ENCODE data around the gene GPC5.
"Not testable (repeated sequence)": the region's sequence is repeated elsewhere in the genome, so short reads cannot be mapped to it uniquely, and the experiment has no call there.

The GPC5 gene

DNA sequence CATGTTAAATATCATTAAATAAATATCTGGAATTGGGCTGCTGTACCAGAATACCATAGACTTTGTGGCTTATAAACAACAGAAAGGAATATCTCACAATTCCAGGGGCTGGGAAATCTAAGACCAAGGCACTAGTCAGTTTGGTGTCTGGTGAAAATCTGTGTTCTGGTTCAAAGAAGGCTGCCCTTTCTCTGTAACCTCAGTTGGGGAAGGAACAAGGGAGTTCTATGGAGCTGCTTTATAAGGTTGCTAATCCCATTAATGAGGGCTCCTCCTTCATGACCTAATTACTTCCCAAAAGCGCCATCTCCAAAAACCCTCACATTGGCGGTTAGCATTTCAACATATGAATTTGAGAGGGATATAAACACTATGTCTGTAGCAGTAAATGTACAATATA is 480.9 kb downstream of the GPC5 start:
- Histone ChIP-seq H3K9ac (ENCODE audit: low read depth, low read length) (no peak overlapping the region), H3K36me3 (ENCODE audit: insufficient read depth, low read length) (no peaks in the 10 kb centered on the region), H3K9me3 (ENCODE audit: control insufficient read depth, insufficient read depth, low read length) (no peaks in the 10 kb centered on the region), H3K4me1 (ENCODE audit: insufficient read depth, low read length) (no peaks in the 10 kb centered on the region)

DNA sequence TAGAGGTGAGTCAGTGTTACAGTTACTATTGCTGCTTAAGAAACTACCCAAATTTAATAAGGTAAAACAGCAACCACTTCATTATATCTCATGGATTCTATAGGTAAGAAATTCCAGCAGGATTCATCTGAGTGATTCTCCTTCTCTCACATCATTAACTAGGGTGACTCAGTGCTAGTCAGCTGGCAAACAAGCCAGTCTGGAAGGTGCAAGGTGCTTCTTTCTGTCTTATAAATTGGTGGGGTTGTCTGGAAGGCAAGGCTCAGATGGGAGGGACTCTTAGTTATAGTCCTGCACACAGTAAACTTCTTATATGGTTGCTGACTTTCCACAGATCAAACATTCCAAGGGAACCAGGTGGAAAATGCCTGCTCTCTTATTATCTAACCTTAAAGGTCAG is 484.5 kb downstream of the GPC5 start:
- Histone ChIP-seq H3K36me3 (ENCODE audit: insufficient read depth, low read length) (no peaks in the 10 kb centered on the region), H3K4me1 (ENCODE audit: insufficient read depth, low read length) (no peaks in the 10 kb centered on the region), H3K9ac (ENCODE audit: low read depth, low read length) (no peak overlapping the region), H3K9me3 (ENCODE audit: control insufficient read depth, insufficient read depth, low read length) (no peaks in the 10 kb centered on the region)

GRCh38 chr13:91889641-91890040 is 491.2 kb downstream of the GPC5 start:
- H3K36me3 ChIP-seq (ENCODE audit: insufficient read depth, low read length) = no peaks in the 10 kb centered on the region
- no peak overlapping the region for H3K9ac ChIP-seq (ENCODE audit: low read depth, low read length)
- no peaks in the 10 kb centered on the region for H3K9me3 ChIP-seq (ENCODE audit: control insufficient read depth, insufficient read depth, low read length)
- H3K4me1 ChIP-seq (ENCODE audit: insufficient read depth, low read length) = no peaks in the 10 kb centered on the region

- H3K4me1 ChIP-seq (ENCODE audit: insufficient read depth, low read length) = no peaks in the 10 kb centered on the region
- H3K9me3 ChIP-seq (ENCODE audit: control insufficient read depth, insufficient read depth, low read length) = no peaks in the 10 kb centered on the region
- no peaks in the 10 kb centered on the region for H3K36me3 ChIP-seq (ENCODE audit: insufficient read depth, low read length)
- no peak overlapping the region for H3K9ac ChIP-seq (ENCODE audit: low read depth, low read length)
Observed at GRCh38 chr13:91891141-91891540, 492.7 kb downstream of the GPC5 start.

- Histone ChIP-seq H3K9me3 (ENCODE audit: control insufficient read depth, insufficient read depth, low read length) (no peaks in the 10 kb centered on the region), H3K4me1 (ENCODE audit: insufficient read depth, low read length) (no peaks in the 10 kb centered on the region), H3K36me3 (ENCODE audit: insufficient read depth, low read length) (no peaks in the 10 kb centered on the region), H3K9ac (ENCODE audit: low read depth, low read length) (no peak overlapping the region)
Observed at GRCh38 chr13:91893040-91893439, 494.6 kb downstream of the GPC5 start.

- H3K9ac ChIP-seq (ENCODE audit: low read depth, low read length) = no peak overlapping the region
- H3K36me3 ChIP-seq (ENCODE audit: insufficient read depth, low read length) = no peaks in the 10 kb centered on the region
- H3K4me1 ChIP-seq (ENCODE audit: insufficient read depth, low read length) = no peaks in the 10 kb centered on the region
- H3K9me3 ChIP-seq (ENCODE audit: control insufficient read depth, insufficient read depth, low read length) = no peaks in the 10 kb centered on the region
Observed at GRCh38 chr13:91894316-91894715, 495.9 kb downstream of the GPC5 start.

- Histone ChIP-seq H3K9ac (ENCODE audit: low read depth, low read length) (no peak overlapping the region), H3K36me3 (ENCODE audit: insufficient read depth, low read length) (no peaks in the 10 kb centered on the region), H3K9me3 (ENCODE audit: control insufficient read depth, insufficient read depth, low read length) (no peaks in the 10 kb centered on the region), H3K4me1 (ENCODE audit: insufficient read depth, low read length) (no peaks in the 10 kb centered on the region)
Observed at GRCh38 chr13:91896547-91896946, 498.1 kb downstream of the GPC5 start.

DNA sequence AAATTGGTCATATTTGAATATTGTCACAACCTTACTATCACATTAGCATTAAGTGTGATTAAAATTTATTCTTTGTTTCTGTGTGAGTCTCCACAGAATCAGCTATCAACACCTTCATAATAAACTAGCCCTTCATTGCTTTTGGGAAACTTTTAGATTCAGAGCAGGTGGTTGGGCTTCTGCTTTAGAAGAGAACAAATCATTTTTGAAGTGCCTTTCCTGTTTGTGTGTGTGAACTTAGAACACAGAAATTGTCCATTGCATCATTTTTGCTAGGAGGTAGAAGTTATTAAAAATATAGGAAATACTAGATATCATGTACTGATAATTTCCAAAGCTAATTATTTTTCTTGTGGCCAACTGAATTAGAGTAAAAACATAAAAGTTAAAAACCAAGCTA is 500.6 kb downstream of the GPC5 start:
- not testable (repeated sequence) for H3K36me3 ChIP-seq (ENCODE audit: insufficient read depth, low read length); H3K9me3 ChIP-seq (ENCODE audit: control insufficient read depth, insufficient read depth, low read length); H3K9ac ChIP-seq (ENCODE audit: low read depth, low read length); H3K4me1 ChIP-seq (ENCODE audit: insufficient read depth, low read length)

DNA sequence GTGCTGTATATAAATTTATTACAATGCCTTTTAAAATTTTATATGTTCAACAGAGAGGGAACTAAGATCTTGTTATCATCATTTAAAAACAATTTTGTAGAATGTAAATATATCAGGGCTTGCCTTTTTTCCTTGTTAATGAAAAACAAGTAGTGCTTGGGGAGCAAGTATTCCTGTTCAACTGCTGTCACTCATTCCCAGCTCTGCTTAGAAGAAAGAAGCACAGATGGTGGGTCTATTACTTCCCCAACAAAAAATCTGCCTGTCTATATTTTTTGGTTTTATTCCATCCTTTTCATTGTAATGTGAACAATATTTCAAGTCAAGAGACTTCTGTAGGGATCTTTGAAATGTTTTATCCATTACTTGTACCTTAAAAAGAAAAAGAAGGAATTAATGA is 503.9 kb downstream of the GPC5 start:
- no peaks in the 10 kb centered on the region for H3K4me1 ChIP-seq (ENCODE audit: insufficient read depth, low read length)
- no peaks in the 10 kb centered on the region for H3K36me3 ChIP-seq (ENCODE audit: insufficient read depth, low read length)
- H3K9me3 ChIP-seq (ENCODE audit: control insufficient read depth, insufficient read depth, low read length) = no peaks in the 10 kb centered on the region
- H3K9ac ChIP-seq (ENCODE audit: low read depth, low read length) = no peak overlapping the region

DNA sequence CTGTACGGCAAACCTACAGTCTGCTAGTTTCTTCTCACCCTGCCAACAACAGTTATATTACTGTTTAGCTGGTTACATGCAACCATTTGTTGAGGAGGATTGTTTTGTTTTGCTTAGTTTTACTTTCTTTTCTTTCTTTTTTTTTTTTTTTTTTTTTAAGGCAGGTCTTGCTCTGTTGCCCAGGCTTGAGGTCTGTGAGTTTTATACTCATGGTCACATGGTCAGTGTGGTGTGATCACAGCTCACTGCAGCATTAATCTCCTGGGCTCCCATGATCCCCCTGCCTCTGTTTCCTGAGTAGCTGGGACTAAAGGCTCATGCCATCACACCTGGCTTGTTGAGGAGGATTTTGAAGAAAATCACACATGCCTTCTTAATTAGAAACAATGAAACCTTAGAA is 505.6 kb downstream of the GPC5 start:
- Histone ChIP-seq H3K36me3 (ENCODE audit: insufficient read depth, low read length) (no peaks in the 10 kb centered on the region), H3K9ac (ENCODE audit: low read depth, low read length) (no peak overlapping the region), H3K9me3 (ENCODE audit: control insufficient read depth, insufficient read depth, low read length) (no peaks in the 10 kb centered on the region), H3K4me1 (ENCODE audit: insufficient read depth, low read length) (no peaks in the 10 kb centered on the region)

GRCh38 chr13:91904597-91904996 is 506.2 kb downstream of the GPC5 start:
- no peaks in the 10 kb centered on the region for H3K9me3 ChIP-seq (ENCODE audit: control insufficient read depth, insufficient read depth, low read length)
- no peaks in the 10 kb centered on the region for H3K36me3 ChIP-seq (ENCODE audit: insufficient read depth, low read length)
- no peaks in the 10 kb centered on the region for H3K4me1 ChIP-seq (ENCODE audit: insufficient read depth, low read length)
- H3K9ac ChIP-seq (ENCODE audit: low read depth, low read length) = no peak overlapping the region

GRCh38 chr13:91907398-91907797 is 509.0 kb downstream of the GPC5 start:
- Histone ChIP-seq H3K9ac (ENCODE audit: low read depth, low read length) (no peak overlapping the region), H3K4me1 (ENCODE audit: insufficient read depth, low read length) (no peaks in the 10 kb centered on the region), H3K9me3 (ENCODE audit: control insufficient read depth, insufficient read depth, low read length) (no peaks in the 10 kb centered on the region), H3K36me3 (ENCODE audit: insufficient read depth, low read length) (no peaks in the 10 kb centered on the region)

DNA sequence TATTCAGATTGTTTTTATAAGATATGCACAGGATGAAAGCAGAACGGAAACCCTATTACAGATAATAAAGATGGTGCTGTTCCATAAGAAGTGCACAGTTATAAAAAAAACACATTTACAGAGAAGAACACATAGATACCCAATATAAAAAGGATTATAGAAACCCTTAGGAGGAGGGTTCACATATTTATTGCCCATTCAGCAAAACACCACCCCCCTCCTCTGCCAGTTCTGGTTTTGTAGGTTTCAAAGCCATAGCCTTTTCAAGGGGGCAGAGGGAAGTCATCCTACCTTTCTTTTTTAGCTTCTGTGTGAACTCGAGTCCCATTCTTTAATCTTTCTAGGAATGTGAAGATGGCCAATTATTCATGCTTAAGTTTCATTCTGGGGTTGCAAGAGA is 511.2 kb downstream of the GPC5 start:
- H3K9ac ChIP-seq (ENCODE audit: low read depth, low read length) = no peak overlapping the region
- no peaks in the 10 kb centered on the region for H3K4me1 ChIP-seq (ENCODE audit: insufficient read depth, low read length)
- H3K9me3 ChIP-seq (ENCODE audit: control insufficient read depth, insufficient read depth, low read length) = no peaks in the 10 kb centered on the region

GRCh38 chr13:91922969-91923592 is 524.7 kb downstream of the GPC5 start:
- H3K36me3 ChIP-seq (ENCODE audit: insufficient read depth, low read length) = no peaks in the 10 kb centered on the region
- H3K4me1 ChIP-seq (ENCODE audit: insufficient read depth, low read length) = no peaks in the 10 kb centered on the region
- no peak overlapping the region for H3K9ac ChIP-seq (ENCODE audit: low read depth, low read length)
- no peaks in the 10 kb centered on the region for H3K9me3 ChIP-seq (ENCODE audit: control insufficient read depth, insufficient read depth, low read length)

More for the DNA sequence above, 511.2 kb downstream of the GPC5 start:
- no peaks in the 10 kb centered on the region for H3K36me3 ChIP-seq (ENCODE audit: insufficient read depth, low read length)

DNA sequence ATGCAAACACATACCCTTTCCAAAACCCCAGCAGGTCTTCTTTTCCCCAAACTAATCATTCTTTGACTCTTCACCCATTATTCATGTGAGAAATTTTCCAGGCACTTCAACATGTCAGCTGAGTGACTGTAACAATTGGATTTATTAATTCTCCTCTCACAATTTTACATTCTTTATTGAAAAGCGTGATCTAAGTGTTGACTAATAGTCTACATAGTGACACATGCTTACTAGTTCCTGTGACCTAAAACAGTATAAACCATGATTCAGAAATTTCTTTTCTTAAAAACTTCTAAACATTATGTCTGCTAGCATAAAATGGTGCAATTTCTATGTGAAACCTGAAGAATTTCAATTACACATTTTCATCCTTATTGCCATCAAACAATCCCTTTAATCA is 532.3 kb downstream of the GPC5 start:
- Histone ChIP-seq H3K4me1 (ENCODE audit: insufficient read depth, low read length) (no peaks in the 10 kb centered on the region), H3K9me3 (ENCODE audit: control insufficient read depth, insufficient read depth, low read length) (no peaks in the 10 kb centered on the region), H3K9ac (ENCODE audit: low read depth, low read length) (no peak overlapping the region), H3K36me3 (ENCODE audit: insufficient read depth, low read length) (no peaks in the 10 kb centered on the region)

DNA sequence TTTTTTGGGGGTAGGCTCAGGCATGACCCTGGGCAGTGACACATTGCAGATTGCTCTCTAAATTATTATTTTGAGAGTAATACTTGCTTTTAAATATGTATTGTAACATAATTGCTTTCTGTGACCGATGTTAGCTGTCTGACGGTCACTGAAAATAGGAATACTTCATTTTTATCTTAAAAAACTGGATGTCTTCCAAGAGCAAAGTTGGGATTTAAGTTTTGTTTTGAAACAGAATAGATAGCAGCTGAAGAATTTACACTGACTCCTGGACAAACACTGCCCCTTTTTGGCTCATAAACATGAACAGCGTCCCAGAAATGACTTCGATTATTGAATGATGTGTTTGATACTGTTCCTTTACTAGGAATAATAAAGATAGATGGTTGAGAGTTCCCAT is 535.9 kb downstream of the GPC5 start:
- Histone ChIP-seq H3K4me1 (ENCODE audit: insufficient read depth, low read length) (no peaks in the 10 kb centered on the region), H3K9me3 (ENCODE audit: control insufficient read depth, insufficient read depth, low read length) (no peaks in the 10 kb centered on the region), H3K36me3 (ENCODE audit: insufficient read depth, low read length) (no peaks in the 10 kb centered on the region), H3K9ac (ENCODE audit: low read depth, low read length) (no peak overlapping the region)
